ENCODE results near the gene RHOU.
"Not testable (repeated sequence)": the region's sequence is repeated elsewhere in the genome, so short reads cannot be mapped to it uniquely, and the experiment has no call there.

The RHOU gene

DNA sequence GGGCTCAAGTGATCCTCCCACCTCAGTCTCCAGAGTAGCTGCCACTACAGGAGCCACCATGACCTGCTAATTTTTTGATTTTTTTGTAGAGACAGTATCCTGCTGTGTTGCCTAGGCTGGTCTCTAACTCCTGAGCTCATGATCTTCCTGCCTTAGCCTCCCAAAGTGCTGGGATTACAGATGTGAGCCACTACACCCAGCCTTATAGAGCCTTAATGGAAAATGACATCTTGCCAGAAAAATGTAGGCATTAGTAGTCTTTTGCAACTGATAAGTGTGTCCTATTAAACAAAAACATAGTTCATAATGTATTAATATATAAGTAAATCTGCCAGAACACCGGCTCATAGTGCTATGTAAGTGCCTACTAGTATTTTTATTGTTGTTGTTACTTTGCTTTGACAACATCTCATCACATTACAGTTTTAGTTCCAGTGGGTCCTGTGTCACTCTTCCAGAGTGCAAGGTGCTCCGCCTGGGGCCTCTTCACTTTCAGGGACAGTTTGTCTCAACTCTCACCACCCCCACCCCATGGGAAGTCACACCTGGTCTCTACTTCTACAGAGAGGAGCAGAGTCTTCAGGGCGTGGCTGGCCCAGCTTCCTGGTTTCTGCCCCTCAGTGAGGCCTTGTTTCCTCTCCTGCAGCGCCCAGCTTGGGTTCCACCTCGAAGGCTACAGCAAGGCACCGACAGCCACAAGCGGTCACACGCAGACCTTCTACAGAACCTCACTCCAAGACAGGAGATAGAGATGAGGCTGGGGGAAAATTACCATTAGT lies 30.1 kb downstream of the RHOU start:
- DNase-seq (ENCODE audit: insufficient read length) (no peak), FAIRE-seq (no peak)
- TF ChIP-seq POLR2AphosphoS5 (IDR thresholded peaks at IDR 0.05; ENCODE audit: low read depth, low read length) (no peak), POLR2A (IDR thresholded peaks at IDR 0.05; ENCODE audit: low read depth, low read length) (no peak), TAF1 (IDR thresholded peaks at IDR 0.05; ENCODE audit: borderline replicate concordance, low read depth, low read length) (no peak)

DNA sequence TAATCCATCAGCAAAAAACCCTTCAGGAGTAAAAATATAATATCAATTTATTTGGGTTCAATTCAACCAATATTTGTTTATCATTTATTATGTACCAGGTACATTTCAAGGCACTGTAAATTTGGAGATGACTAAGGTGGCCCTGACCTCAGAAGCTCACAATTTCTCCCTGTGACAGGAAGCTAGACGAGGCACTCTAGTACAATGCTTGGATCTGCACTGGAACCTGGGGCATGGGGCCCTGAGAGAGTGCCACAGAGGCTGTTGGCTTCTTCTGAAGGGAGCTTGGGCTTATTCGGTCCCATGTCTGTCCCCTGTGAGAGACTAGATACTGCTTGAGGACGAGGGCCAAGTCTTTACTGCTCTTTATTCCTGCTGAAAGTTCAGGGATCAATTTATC lies 31.5 kb downstream of the RHOU start:
- no peak for TF ChIP-seq POLR2AphosphoS5 (IDR thresholded peaks at IDR 0.05; ENCODE audit: low read depth, low read length)
- FAIRE-seq (no peak), DNase-seq (ENCODE audit: insufficient read length) (no peak)

DNA sequence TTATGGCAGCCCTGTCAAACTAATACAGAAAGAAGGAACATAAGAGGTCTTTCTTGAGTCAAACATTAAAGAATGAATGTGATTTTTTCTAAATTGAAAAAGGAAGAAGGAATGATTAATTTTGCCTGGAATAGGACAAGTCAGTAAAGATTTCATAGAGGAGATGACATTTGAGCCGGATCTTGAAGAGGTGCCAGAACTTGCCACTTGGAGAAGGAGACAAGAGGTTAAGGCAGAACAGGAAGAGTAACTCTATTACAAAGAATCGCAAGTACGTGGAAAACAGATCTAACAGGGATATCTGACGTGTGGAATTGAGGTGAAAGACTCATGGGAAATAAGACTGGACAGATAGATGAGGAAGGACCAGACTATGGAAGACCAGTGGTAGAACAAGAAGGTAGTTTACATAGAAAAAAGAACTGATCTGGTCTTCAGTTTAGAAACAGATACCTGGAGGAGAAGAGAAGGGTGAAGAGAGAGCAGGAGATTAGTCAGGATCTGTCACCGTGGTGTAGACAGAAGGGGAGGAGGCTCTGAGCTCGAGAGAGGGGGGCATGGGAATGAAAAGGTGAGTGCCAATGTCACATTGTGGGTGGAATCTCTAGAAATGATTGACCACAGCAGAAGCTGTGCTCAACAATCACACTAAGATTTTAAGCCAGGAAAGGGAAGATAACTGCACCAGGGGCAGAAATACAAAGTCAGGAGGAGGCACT lies 32.5 kb downstream of the RHOU start:
- TF ChIP-seq POLR2A (IDR thresholded peaks at IDR 0.05; ENCODE audit: low read depth, low read length): no peak
- TF ChIP-seq POLR2AphosphoS5 (IDR thresholded peaks at IDR 0.05; ENCODE audit: low read depth, low read length): no peak
- no peak for TF ChIP-seq TAF1 (IDR thresholded peaks at IDR 0.05; ENCODE audit: borderline replicate concordance, low read depth, low read length)
- FAIRE-seq (no peak), DNase-seq (ENCODE audit: insufficient read length) (no peak)

DNA sequence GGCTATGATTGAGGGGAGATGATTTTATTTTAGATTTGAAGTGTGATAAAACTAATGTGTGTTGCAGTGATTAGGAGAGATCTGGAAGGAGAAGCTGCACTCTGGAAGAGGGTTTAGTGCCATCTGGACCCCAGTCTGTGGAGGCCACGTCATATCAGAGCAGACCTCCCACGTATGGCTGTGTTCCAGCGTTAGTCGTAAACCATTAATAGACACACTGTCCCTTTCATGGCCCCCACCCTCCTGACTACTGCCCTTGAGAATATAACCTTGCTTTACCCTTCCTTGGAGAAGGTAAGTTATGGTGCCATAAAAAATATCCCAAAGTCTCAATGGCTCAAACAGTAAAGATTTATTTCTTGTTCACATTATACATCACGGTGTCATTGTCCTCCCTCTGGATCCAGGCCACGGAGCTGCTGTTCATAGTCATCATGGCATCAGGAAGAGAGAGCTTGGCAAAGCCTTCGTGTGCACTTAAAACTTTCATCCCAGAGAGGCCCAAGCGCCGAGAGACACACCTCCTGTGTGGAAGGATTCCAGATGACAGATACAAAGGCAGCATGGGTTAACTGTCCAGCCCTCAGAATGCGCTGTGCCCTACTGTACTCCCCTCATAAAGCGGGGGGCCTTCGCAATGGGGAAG lies 33.2 kb downstream of the RHOU start:
- TF ChIP-seq POLR2A (IDR thresholded peaks at IDR 0.05; ENCODE audit: low read depth, low read length) (no peak), POLR2AphosphoS5 (IDR thresholded peaks at IDR 0.05; ENCODE audit: low read depth, low read length) (no peak), TAF1 (IDR thresholded peaks at IDR 0.05; ENCODE audit: borderline replicate concordance, low read depth, low read length) (no peak)
- FAIRE-seq: no peak
- DNase-seq (ENCODE audit: insufficient read length): no peak

GRCh38 chr1:228770779-228771223 lies 35.5 kb downstream of the RHOU start:
- TF ChIP-seq POLR2AphosphoS5 (IDR thresholded peaks at IDR 0.05; ENCODE audit: low read depth, low read length) (no peak), POLR2A (IDR thresholded peaks at IDR 0.05; ENCODE audit: low read depth, low read length) (no peak), TAF1 (IDR thresholded peaks at IDR 0.05; ENCODE audit: borderline replicate concordance, low read depth, low read length) (no peak)
- FAIRE-seq: no peak
- no peak for DNase-seq (ENCODE audit: insufficient read length)

GRCh38 chr1:228772516-228773212 lies 37.4 kb downstream of the RHOU start:
- TF ChIP-seq POLR2AphosphoS5 (IDR thresholded peaks at IDR 0.05; ENCODE audit: low read depth, low read length) (no peak), TAF1 (IDR thresholded peaks at IDR 0.05; ENCODE audit: borderline replicate concordance, low read depth, low read length) (no peak), POLR2A (IDR thresholded peaks at IDR 0.05; ENCODE audit: low read depth, low read length) (no peak)
- DNase-seq (ENCODE audit: insufficient read length) (no peak), FAIRE-seq (no peak)

DNA sequence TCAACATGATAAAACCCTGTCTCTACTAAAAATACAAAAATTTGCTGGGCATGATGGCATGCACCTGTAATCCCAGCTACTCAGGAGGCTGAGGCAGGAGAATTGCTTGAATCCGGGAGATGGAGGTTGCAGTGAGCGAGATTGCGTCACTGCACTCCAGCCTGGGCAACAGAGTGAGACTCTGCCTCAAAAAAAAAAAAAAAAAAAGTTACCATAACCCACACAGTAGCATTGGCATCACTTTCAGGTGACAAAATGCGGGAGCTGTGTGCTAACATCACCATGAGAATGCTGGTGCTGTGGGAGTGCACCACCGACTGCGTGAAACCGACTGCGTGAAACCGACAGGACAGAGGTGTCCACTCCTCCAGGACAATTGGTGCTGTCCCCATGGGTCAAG lies 40.7 kb downstream of the RHOU start:
- FAIRE-seq; DNase-seq (ENCODE audit: insufficient read length): not testable (repeated sequence)

DNA sequence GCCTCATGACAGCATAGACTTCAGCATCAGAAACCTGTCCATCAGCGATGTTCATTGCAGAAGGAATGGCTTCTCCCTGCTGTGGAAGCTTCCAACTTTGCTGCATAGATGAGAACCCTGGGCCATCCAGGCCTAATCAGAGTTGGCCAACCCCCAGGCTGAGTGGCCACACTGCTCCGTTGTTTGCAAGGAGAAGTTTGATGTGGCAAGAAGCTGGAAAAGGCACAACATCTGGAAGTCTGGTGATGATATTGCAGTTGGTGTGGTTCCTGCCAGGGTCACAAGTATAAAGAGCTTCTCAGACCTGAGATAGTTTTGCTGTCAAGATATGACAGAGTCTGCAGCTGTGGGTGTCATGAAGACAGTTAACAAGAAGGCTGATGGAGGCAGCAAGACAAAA lies 41.2 kb downstream of the RHOU start:
- TF ChIP-seq POLR2A (IDR thresholded peaks at IDR 0.05; ENCODE audit: low read depth, low read length): no peak
- no peak for TF ChIP-seq TAF1 (IDR thresholded peaks at IDR 0.05; ENCODE audit: borderline replicate concordance, low read depth, low read length)
- no peak for TF ChIP-seq POLR2AphosphoS5 (IDR thresholded peaks at IDR 0.05; ENCODE audit: low read depth, low read length)
- FAIRE-seq (no peak), DNase-seq (ENCODE audit: insufficient read length) (no peak)

- TF ChIP-seq POLR2AphosphoS5 (IDR thresholded peaks at IDR 0.05; ENCODE audit: low read depth, low read length): no peak
- no peak for TF ChIP-seq POLR2A (IDR thresholded peaks at IDR 0.05; ENCODE audit: low read depth, low read length)
- no peak for TF ChIP-seq TAF1 (IDR thresholded peaks at IDR 0.05; ENCODE audit: borderline replicate concordance, low read depth, low read length)
- FAIRE-seq: no peak
- DNase-seq (ENCODE audit: insufficient read length): no peak
Measured at GRCh38 chr1:228777236-228777635, 42.0 kb downstream of the RHOU start.

- no peak for DNase-seq (ENCODE audit: insufficient read length)
- FAIRE-seq: no peak
Measured at GRCh38 chr1:228778026-228778425, 42.7 kb downstream of the RHOU start.

DNA sequence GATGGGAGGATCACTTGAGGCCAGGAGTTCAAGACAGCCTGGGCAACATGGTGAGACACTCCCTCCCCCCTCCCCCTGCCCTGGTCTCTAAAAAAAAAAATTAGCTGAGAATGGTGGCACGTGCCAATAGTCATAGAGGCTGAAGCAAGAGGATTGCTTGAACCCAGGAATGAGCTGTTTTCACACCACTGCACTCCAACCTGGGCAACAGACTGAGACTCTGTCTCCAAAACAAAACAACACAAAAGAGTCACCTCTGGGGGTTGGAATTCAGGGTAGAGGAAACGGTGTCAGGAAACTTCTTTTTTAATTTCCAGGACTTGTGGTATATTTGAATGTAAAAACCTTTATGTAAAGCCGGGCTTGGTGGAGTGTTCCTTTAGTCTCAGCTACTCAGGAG lies 43.2 kb downstream of the RHOU start:
- FAIRE-seq: no peak
- TF ChIP-seq POLR2AphosphoS5 (IDR thresholded peaks at IDR 0.05; ENCODE audit: low read depth, low read length) (no peak), TAF1 (IDR thresholded peaks at IDR 0.05; ENCODE audit: borderline replicate concordance, low read depth, low read length) (no peak), POLR2A (IDR thresholded peaks at IDR 0.05; ENCODE audit: low read depth, low read length) (no peak)
- DNase-seq (ENCODE audit: insufficient read length): no peak

More at GRCh38 chr1:228778026-228778425, 42.7 kb downstream of the RHOU start:
- TF ChIP-seq POLR2AphosphoS5 (IDR thresholded peaks at IDR 0.05; ENCODE audit: low read depth, low read length) (no peak), TAF1 (IDR thresholded peaks at IDR 0.05; ENCODE audit: borderline replicate concordance, low read depth, low read length) (no peak), POLR2A (IDR thresholded peaks at IDR 0.05; ENCODE audit: low read depth, low read length) (no peak)

Measured in GM12892 (cell line).